NCI-H1105 treated with DMSO at 0.1 percent for 48 hours (cell line): ENCODE measurements around the gene CFAP100.

Source experiments
- DNase-seq: peaks from one replicate; lab custom pipeline; 2025; lab: John Stamatoyannopoulos, UW

The CFAP100 gene

GRCh38 chr3:126464494-126464893, 69.8 kb downstream of the CFAP100 start:
- no peak for DNase-seq

GRCh38 chr3:126464997-126465396, 70.3 kb downstream of the CFAP100 start:
- DNase-seq = no peak

- DNase-seq = no peak
These were observed 71.3 kb downstream of the CFAP100 start for GRCh38 chr3:126465928-126466544.

GRCh38 chr3:126466886-126467610, 72.3 kb downstream of the CFAP100 start:
- DNase-seq = no peak

GRCh38 chr3:126467611-126467955, 72.9 kb downstream of the CFAP100 start:
- no peak for DNase-seq

- no peak for DNase-seq
These were observed 73.6 kb downstream of the CFAP100 start for GRCh38 chr3:126468028-126468891.

- DNase-seq = no peak
These were observed 74.8 kb downstream of the CFAP100 start for GRCh38 chr3:126469479-126469878.

- peak; percentile 79 for DNase-seq
These were observed 77.7 kb downstream of the CFAP100 start for GRCh38 chr3:126472277-126473006.

GRCh38 chr3:126473292-126474168, 78.8 kb downstream of the CFAP100 start:
- no peak for DNase-seq

- DNase-seq = peak; percentile 29
These were observed 80.0 kb downstream of the CFAP100 start for GRCh38 chr3:126474498-126475412.

- DNase-seq = peak; percentile 96
These were observed 80.9 kb downstream of the CFAP100 start, which contains the start of gene ZXDC for GRCh38 chr3:126475413-126476114. Gene ZXDC (minus strand): TSS chr3:126475891. CDS start chr3:126475865, 26 bp downstream.

- peak; percentile 78 for DNase-seq
These were observed 81.7 kb downstream of the CFAP100 start for GRCh38 chr3:126476166-126477060.

GRCh38 chr3:126477061-126477380, 82.3 kb downstream of the CFAP100 start:
- DNase-seq = no peak

- DNase-seq = no peak
These were observed 84.0 kb downstream of the CFAP100 start for GRCh38 chr3:126478581-126479310.

- DNase-seq = no peak
These were observed 84.9 kb downstream of the CFAP100 start for GRCh38 chr3:126479642-126480041.

- no peak for DNase-seq
These were observed 85.5 kb downstream of the CFAP100 start for GRCh38 chr3:126480206-126480605.

GRCh38 chr3:126480861-126481260, 86.2 kb downstream of the CFAP100 start:
- DNase-seq = no peak
